GM18858 (cell line): ENCODE measurements around the gene SNX15.

Experiments
- ATAC-seq: cut with Tn5 transposase; IDR thresholded peaks from one replicate; pipeline ENCODE4 v1.9.1; 2021; ENCODE audit not compliant: unreplicated experiment

SNX15 gene

DNA sequence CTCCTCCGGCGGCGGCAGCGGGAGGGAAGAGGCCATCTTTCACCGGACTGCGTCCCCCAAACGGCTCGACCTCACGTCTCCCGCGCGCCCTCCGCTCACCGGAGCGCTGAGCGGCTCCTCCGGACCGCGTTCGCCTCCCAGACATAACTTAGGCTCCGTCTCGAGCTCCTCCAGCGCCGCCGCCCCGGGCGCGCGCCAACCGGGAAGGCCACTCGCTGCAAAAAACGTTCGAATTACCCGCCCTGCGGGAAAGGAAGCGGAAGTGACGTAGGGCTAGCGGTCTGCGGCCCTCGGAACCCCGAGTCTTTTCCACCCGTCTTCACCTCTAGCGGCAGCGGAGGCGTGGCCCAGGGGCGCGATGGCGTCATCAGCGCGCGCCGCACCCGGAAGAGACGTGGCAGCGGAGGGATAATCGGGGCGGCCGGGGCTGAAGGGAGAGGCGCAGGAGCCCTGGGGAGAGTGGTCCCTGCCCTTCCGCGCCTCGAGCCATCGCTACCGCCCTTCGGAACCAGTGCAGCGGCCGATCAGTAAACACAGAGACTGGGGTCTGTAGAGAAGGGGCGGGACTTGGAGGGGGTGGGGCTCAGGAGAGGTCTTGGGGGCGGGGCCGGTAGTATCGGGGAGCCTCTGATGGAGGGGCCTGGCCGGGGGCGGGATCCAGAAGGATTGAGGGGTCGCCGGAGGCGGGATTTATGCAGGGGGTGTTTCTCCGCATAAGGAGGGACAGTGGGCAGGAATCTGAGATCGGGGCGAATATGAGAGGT lies 56.8 kb downstream of the SNX15 start, which contains the start of the genes CDCA5 and ZFPL1:
Gene CDCA5 (minus strand): TSS at position 207 of the 764 bp plus-strand sequence. CDS start 62 bp downstream, at position 145.
Gene ZFPL1 (plus strand): TSS at position 389 of the 764 bp plus-strand sequence. CDS start 477 bp downstream, outside the sequence.
- ATAC-seq = peak; percentile 64

DNA sequence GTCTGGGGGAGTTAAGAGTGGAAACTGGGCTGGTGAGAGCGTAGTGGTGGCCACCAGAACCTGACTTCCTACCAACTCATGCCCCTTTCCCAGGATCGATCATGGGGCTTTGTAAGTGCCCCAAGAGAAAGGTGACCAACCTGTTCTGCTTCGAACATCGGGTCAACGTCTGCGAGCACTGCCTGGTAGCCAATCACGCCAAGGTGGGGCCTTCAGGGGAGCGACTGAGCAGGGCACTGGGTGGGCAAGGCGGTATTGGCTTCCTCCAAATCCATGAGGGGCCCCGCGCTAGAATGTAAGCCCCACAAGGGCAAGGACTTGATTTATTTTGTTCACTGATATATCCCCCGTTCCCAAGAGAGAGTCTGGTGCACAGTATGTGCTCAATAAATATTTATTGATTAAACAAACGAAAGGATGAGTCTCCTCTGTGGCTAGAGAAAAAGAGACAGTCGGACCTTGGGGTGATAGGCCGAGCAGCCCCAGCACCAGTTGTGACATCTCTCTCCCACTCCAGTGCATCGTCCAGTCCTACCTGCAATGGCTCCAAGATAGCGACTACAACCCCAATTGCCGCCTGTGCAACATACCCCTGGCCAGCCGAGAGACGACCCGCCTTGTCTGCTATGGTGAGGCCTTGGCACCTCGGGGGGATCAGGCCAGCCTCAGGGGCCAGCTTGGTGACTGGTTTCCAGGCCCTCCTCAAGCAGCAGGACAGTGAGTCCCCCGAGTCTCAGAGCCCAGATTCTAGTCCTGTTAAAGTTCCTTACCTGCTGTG lies 57.5 kb downstream of the SNX15 start:
- ATAC-seq = no peak

DNA sequence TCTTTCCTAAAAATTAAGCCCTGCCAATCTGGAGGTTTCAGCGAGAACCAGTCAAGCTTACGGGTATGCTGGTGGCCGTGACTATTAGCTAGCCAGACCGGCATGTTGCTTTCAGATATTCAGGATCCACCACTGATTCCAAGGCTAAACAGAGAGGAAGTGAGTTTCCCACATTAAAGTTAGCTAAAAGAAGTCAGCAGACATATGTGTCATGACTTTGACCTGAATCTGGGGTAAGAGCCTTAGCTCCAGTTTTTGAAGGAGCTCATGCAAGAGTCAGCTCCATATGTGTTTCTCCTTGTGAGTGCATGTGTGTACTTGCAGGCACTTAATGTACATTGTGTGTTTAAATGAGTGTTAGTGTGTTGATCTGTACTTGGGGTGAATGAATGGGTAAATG lies 58.2 kb downstream of the SNX15 start:
- ATAC-seq = no peak

DNA sequence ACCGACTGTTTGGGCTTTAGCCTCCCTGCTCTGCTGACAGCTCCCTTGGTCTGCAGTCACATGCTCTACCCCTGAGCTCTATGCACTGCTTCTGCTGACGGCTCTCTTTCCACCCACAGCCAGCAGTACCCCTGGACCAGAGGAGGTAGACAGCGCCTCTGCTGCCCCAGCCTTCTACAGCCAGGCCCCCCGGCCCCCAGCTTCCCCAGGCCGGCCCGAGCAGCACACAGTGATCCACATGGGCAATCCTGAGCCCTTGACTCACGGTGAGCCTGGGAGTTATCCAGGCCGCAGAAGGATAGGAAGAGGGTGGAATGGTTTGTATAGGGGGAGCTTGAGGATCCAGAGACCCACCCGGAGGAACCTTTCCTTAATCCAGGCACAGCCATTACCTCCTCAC lies 59.6 kb downstream of the SNX15 start:
- ATAC-seq = no peak

DNA sequence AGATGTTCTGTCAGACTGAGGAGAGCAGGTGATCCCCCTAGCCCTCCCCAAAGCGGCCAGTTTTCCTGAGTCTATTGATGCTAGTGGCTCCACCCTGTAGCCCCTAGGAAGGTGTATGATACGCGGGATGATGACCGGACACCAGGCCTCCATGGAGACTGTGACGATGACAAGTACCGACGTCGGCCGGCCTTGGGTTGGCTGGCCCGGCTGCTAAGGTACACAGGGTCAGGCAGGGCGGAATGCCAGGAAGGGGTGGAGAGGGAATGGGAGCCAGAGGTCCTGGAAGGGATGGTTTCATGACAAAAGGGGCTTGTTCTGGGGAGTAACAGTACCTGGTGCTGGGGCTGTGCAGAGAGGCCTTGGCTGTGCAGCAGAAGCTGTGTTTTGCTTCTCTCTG lies 60.0 kb downstream of the SNX15 start:
- no peak for ATAC-seq

DNA sequence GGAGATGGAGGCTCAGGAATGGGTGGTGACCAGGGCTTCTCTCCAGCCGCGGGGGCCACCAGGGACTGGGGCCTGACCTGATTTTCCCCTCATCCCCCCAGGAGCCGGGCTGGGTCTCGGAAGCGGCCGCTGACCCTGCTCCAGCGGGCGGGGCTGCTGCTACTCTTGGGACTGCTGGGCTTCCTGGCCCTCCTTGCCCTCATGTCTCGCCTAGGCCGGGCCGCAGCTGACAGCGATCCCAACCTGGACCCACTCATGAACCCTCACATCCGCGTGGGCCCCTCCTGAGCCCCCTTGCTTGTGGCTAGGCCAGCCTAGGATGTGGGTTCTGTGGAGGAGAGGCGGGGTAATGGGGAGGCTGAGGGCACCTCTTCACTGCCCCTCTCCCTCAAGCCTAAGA lies 60.6 kb downstream of the SNX15 start:
- ATAC-seq = no peak

DNA sequence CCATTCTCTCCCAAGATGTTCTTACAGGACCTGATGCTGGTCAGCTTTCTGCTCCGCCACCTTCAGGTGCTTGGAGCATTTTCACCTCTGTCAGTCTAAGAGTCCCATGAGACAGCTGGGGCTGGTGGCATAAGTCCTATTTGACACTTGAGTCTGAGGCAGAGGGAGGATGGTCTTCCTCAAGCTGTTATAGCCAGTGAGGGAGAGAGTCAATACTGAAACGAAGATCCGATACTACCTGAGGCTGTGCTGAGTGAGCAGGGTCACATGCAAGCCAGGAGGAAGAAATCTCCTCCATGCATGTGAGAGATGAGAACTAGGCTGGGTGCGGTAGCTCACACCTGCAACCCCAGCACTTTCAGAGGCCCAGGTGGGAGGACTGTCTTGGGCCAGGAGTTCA lies 62.4 kb downstream of the SNX15 start:
- no peak for ATAC-seq
